BJ (cell line): ENCODE results near the gene STRN4. TPM values are rescaled to one million over a fixed set of nuclear protein-coding genes. Genes with fewer than 3 reads are reported as not detected.

Experiments
- CTCF ChIA-PET: fragments of 350-600 bp; formaldehyde crosslinking; extraction: SDS; loops from one replicate; lab custom pipeline; 2021; ENCODE audit warnings: antibody characterized with exemption, inconsistent platforms; lab: Yijun Ruan, JAX
- POLR2A ChIA-PET: fragments of 300-600 bp; sonication (Branson Sonifier 250); formaldehyde crosslinking; extraction: SDS; loops from one replicate; lab custom pipeline; 2021; ENCODE audit warnings: antibody characterized with exemption; lab: Charles Lee
- DNase-seq: peaks from one replicate; pipeline ENCODE4 v3.0.0-alpha.2; 2011; ENCODE audit warnings: low read depth
- H3K27me3 ChIP-seq: 2 replicates; pipeline ENCODE4 v1.6.0; 2011; ENCODE audit warnings: low read length; ENCODE audit not compliant: control insufficient read depth, insufficient read depth
- H3K36me3 ChIP-seq: 2 replicates; pipeline ENCODE4 v1.5.1; 2011; ENCODE audit warnings: low read length; ENCODE audit not compliant: control insufficient read depth, insufficient read depth
- H3K4me3 ChIP-seq: 2 replicates; pipeline ENCODE4 v1.5.1; 2011; ENCODE audit warnings: low read depth, mild to moderate bottlenecking, control low read depth, low read length
- polyA plus RNA-seq: library from polyadenylated mRNA; depleted of rRNA; stranded (reverse); fragments of >200 nt; gene quantifications from 2 replicates; pipeline ENCODE4 v1.2.3, GENCODE V29; 2011
- TF ChIP-seq, protein P1 (sequence below): IDR thresholded peaks from 2 replicates; pipeline ENCODE4 v1.5.1; 2011; ENCODE audit warnings: low read depth, mild to moderate bottlenecking, control low read depth, inconsistent platforms, low read length, moderate library complexity; ENCODE audit not compliant: insufficient read depth

The STRN4 gene
- polyA plus RNA-seq, 1 experiment: 78.6 TPM

DNA sequence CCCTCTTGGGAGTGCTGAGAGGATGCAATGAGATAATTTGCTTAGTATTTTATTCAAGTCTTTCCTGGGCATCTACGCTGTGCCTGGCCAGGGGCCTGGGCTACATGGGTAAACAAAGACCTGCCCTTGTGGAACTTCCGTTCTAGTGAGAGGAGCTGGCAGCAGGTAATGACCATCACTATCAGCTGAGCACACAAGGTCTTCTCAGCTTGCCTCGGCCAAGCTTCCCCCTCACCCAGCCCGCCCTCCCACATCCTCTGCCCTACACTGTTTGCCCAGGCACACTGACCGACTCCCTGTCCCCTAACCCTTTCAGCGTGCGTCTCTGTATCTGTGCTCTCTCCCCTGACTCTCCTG is 9.0 kb downstream of the STRN4 start:
- peaks cover 34% of the 10 kb centered on the region for H3K36me3 ChIP-seq
- DNase-seq: no peak
- TF ChIP-seq, protein P1, sequence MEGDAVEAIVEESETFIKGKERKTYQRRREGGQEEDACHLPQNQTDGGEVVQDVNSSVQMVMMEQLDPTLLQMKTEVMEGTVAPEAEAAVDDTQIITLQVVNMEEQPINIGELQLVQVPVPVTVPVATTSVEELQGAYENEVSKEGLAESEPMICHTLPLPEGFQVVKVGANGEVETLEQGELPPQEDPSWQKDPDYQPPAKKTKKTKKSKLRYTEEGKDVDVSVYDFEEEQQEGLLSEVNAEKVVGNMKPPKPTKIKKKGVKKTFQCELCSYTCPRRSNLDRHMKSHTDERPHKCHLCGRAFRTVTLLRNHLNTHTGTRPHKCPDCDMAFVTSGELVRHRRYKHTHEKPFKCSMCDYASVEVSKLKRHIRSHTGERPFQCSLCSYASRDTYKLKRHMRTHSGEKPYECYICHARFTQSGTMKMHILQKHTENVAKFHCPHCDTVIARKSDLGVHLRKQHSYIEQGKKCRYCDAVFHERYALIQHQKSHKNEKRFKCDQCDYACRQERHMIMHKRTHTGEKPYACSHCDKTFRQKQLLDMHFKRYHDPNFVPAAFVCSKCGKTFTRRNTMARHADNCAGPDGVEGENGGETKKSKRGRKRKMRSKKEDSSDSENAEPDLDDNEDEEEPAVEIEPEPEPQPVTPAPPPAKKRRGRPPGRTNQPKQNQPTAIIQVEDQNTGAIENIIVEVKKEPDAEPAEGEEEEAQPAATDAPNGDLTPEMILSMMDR: no peak
- H3K27me3 ChIP-seq: no peaks in the 10 kb centered on the region
- POLR2A ChIA-PET: interaction anchor here (0.6 kb wide), 1 partner anchor 28 kb away, joined by 5 read pairs; no protein-coding TSS in a partner anchor
- no peak overlapping the region for H3K4me3 ChIP-seq
- CTCF ChIA-PET: interaction anchor here (1.6 to 9.6 kb wide), 3 partner anchors 8 to 33 kb away, joined by 4 to 77 read pairs (median 8); no protein-coding TSS in a partner anchor

DNA sequence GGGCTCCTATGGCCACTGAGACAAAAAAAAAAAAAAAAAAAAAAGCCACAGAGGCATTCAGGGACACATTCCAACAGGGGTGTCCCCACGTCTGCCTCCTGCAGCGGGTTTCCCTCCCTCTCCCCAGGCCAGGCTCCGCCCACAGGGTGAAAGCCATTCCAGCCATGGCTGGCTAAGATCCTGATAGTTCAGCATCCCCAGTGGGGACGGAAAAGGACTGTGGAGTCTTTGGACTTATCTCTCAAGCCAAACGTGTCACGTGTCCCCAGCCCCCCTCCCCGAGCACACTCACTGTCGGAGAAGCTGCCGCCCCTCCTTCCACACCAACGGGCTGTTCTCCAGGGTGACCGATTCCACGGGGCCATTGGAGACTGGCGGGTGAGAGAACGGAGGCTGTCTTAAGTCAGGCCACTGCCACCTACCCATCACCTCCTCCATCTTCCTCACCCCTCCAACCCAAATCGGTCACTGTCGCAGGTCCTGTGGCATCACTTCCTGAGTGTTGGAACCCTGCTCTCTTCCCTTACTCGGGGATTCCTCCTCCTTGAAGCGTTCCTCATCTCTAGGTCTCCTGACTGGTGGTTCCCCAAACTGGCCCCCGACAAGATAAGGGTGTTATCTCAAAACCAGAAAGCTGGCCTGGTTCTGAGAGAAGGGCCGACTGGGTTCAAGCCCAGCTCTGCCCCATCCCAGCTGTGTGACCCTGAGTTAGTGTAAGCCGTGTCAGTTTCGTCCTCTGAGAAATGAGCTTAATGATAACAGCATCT is 9.5 kb downstream of the STRN4 start:
- ChIA-PET CTCF (interaction anchor here (1.6 to 9.6 kb wide), 3 partner anchors 8 to 32 kb away, joined by 4 to 77 read pairs (median 8); no protein-coding TSS in a partner anchor), POLR2A (interaction anchor here (0.6 kb wide), 1 partner anchor 27 kb away, joined by 5 read pairs; no protein-coding TSS in a partner anchor)
- Histone ChIP-seq H3K36me3 (peaks cover 39% of the 10 kb centered on the region), H3K27me3 (no peaks in the 10 kb centered on the region), H3K4me3 (no peak overlapping the region)
- no peak for DNase-seq
- TF ChIP-seq, protein P1: no peak

DNA sequence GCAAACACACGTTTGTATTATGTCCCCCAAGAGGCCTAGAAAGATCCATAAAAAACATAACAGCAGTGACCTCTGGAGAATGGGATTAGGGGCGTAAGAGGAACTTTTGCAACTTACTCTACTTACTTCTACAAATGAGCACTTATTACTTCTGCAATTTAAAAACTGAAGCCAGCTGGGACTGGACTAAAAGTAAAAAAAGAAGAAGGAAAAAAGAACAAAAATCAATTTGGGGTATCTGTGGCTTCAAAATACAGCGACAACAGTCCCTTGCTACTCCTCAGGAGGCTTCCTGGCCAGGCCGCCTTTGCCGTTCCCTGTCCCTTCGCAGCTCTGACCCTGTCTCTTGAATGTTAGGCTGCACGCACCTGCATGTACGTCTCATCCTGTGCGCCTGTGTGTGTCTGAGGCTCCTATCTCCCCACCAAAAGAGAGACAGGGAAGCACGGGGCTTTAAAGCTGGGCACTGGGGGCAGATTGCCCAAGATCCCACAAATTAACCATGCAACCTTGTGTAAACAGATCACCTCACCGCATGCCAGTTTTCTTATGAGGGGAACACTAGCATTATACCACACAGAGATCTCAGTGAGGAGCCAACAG is 12.5 kb downstream of the STRN4 start:
- Histone ChIP-seq H3K27me3 (no peaks in the 10 kb centered on the region), H3K36me3 (peaks cover 53% of the 10 kb centered on the region), H3K4me3 (no peak overlapping the region)
- TF ChIP-seq, protein P1: no peak
- CTCF ChIA-PET: interaction anchor here (1.1 kb wide), 1 partner anchor 11 kb away, joined by 3 read pairs; no protein-coding TSS in a partner anchor
- no peak for DNase-seq
- POLR2A ChIA-PET: no interaction called here

DNA sequence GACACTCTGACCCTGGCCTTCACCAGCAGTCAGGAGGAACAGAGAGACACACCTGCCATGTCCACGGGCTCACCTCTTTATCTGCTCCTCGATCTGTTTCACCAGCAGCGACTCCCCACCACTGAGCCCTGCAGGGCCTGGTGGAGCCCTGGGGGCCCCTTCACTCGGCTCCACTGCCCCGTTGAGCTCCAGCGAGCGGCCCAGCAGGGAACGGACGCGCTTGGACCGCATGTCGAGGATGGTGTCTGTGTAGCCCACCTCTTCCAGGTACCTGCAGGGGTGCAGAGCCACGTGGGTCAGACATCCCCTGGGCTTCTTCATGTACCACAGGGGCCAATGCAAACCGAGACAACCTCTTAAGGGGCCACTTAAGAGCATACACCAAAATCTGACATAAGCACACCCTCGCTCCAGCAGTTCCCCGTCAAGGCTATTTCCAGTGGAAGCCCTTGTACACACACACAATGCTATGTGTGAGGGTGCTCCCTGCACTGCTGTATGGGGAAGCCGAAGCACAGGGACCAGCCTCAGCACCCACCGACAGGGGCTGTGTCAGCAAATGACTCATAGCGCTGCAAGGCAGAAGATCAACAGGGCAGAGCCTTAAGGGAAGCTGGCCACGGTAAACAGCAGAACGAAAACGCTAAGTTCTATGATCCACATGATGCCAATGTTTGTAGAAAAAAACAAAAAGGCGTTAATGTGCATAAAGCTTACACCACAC is 13.1 kb downstream of the STRN4 start:
- no peak for DNase-seq
- ChIA-PET CTCF (no interaction called here), POLR2A (no interaction called here)
- H3K4me3 ChIP-seq: no peak overlapping the region
- TF ChIP-seq, protein P1: no peak
- H3K36me3 ChIP-seq: peaks cover 58% of the 10 kb centered on the region
- H3K27me3 ChIP-seq: no peaks in the 10 kb centered on the region
